ELF-1 (cell line): ENCODE measurements around the gene CDK17.
"Not testable (repeated sequence)": the region's sequence is repeated elsewhere in the genome, so short reads cannot be mapped to it uniquely, and the experiment has no call there.

Experiments
- DNase-seq: peaks from one replicate; pipeline ENCODE4 v3.0.0-alpha.2; 2016; ENCODE audit warnings: low read depth, low spot score

Gene CDK17

DNA sequence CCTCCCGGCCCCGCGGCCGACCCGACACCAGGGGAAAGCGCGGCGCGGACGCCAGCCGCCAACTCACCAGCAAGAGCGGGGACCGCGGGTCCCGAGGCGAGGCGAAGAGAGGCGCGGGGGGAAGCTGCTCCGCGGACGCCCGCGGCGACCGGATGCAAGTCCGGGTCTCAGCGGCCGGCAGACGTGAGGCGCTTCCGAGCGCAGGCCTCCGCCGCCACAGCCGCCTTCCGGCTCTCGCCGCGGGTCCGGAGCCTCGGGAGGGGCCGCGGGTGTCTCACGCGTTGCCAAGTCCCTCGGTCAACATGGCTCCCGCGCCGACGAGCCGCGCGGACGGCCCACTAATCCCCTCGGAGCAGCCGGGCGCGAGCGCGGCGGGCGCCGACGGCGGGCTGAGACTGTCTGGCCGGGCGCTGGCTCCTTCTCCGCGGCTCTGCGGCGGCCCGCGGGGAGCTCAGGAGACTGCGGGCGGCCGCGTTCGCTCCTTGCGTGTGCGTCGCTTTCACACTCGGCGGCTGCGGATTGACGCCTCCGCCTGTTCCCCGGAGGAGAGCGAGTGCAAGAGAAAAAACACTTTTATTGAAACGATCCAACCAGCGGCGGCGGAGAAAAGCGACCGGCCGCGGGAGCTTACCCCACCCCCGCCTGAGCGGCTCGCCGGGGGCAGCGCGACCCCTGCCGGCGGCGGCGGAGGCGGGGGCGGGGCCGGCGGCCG, at the start of gene CDK17:
CDK17 (minus strand) TSS at position 521 of the 712 bp plus-strand sequence. CDS start 65,603 bp downstream, outside the sequence.
- peak; percentile 87 for DNase-seq

DNA sequence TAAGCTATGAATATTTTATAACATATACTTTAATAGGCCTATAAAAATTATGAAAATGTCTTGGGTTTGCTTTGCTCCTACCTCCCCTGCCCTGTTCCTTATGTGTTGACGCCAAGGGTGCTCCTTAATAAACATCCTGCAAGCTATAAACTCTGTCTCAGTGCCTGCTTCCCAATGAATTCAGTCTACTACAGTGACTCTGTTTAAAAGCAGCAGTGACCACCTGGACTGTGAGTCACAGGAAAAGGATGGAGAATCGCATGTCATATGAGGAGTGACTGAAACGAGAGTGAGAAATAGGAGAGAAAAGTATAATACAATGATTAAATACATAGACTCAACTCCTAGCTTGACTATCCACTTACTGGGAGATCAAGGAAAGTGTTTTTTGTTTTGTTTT, 48.1 kb upstream of the CDK17 start:
- no peak for DNase-seq

GRCh38 chr12:96447256-96447655, 47.0 kb upstream of the CDK17 start:
- no peak for DNase-seq

DNA sequence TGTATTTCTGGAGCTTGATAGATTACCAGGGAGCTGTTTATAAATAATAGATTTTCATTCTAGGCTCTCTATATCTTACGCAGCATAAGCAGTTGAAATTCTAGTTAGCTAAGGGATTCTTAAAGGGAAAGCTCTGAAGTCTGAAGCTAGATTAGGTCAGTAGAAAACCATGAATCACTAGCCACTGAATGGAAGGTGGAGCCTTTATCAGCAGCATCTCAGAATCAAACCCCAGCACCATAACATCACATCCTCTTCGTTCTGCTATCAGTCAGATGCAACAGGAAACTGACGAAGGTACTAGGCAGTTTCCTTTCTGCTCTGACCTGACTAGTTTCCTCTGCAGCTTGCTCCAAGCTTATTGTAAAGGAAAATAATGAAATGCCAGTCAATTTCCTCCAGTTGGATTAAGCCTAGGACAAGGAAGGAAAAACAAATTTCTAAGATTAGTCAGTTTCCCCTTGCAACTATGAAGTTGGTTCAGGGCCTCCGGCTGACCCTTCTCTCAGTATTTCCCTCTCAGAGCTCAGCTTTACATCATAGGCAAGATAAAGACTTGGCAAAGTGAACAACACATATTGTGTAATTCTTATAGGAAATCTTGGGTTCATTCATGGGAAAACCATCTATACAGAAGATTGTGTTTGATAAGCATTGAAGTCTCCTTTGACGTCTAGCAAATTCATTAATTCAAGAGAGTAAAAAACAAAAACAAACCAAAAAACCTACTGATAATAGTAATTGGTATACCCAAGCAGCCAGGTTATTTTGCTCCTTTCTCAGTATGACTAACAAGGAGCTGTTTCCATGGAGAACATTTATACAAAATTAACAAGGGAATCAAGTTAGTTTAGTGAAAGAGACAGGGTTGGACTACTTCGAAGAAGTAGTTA, 45.7 kb upstream of the CDK17 start:
- DNase-seq, result no peak

GRCh38 chr12:96444399-96444798, 44.2 kb upstream of the CDK17 start:
- DNase-seq, result no peak

DNA sequence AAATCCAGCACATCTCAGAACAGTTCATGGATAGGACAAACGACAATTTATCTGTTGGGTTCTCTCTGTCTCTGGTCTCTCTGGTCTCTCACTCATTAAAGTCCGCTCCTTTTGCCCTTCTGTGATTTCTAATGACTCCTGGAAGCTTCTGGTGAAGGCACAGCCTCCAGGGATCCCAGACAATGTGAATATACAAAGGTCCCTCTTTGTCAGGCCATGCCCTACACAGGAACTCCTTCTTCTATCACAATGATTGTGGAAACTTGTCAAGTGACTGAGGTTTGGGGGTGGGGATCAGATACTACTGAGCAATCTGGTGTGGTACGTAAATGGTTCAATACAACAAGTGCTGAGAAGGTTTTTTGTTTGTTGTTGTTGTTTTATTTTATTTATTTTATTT, 42.7 kb upstream of the CDK17 start:
- no peak for DNase-seq

DNA sequence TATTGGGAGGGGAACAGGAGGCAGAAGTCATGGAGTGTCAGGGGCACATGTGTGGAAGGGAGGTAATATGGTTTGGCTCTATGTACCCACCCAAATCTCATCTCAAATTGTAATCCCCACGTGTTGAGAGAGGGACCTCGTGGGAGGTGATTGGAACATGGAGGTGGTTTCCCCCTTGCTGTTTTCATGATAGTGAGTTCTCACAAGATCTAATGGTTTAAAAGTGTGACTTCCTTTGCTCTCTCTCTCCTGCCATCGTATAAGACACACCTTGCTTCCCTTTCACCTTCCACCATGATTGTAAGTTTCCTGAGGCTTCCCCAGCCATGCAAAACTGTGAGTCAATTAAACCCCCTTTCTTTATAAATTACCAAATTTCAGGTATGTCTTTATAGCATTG, 41.6 kb upstream of the CDK17 start:
- DNase-seq, result no peak

DNA sequence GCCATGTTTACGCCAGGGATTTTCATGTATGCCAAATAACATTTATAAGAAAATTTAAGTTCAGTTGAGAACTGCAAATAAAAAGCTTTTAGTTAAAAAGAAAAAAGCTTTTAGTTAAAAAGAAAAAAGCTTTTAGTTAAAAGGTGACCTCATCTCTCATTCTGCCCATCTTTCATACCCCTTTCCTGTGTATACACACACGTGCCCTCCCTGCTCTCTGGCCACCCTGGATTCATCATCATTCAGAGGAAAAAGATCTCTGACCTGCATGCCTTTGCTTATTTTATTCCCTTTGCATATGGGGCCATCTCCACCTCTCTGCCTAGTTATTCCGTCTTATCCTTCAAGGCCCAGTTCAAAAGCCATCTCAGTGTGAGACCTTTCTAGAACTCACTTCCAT, 38.1 kb upstream of the CDK17 start:
- DNase-seq, result no peak

- no peak for DNase-seq
Measured at GRCh38 chr12:96437171-96437445, 36.9 kb upstream of the CDK17 start.

GRCh38 chr12:96436366-96437170, 36.3 kb upstream of the CDK17 start:
- DNase-seq, result no peak

- DNase-seq, result no peak
Measured at GRCh38 chr12:96434107-96434506, 33.9 kb upstream of the CDK17 start.

GRCh38 chr12:96432496-96433321, 32.5 kb upstream of the CDK17 start:
- not testable (repeated sequence) for DNase-seq

DNA sequence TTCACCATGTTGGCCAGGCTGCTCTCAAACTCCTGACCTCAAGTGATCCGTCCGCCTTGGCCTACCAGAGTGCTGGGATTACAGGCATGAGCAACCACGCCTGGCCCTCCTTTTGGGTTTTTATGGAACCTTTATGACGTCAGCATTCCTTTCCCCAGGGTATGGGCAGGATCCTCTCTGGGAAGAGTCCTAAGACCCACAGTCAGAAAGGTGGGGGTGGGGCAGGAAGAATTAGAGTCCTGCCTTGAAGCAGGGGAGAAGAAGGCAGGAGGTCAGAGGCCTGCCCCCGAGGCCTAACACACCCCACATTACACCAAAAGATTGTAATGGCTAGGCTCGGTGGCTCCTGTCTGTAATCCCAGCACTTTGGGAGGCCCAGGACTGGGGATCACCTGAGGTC, 30.8 kb upstream of the CDK17 start:
- peak; percentile 90 for DNase-seq

DNA sequence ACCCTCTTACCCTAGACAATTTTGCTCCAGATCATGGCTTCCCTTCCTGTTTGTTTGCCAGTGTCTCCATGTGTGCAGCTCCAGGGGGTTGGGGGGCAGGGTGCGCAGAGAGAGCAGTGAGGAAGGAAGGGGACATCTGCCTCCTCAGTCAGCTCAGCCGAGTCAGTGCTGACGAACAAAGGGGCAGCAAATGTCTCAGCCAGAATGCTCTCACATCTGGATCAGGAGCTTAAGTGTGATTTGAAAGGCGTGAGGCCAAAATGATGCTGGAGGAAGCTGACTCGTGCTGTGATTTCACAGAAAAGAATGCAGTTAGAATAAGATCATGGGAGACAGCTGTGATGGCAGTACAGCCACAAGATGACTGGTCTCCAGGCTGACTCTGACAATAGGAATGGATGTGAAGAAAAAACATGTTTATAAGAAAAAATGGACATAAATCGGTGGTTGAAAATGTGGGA, 27.1 kb upstream of the CDK17 start:
- peak; percentile 65 for DNase-seq

GRCh38 chr12:96425951-96426350, 25.7 kb upstream of the CDK17 start:
- DNase-seq, result no peak

- DNase-seq, result no peak
Measured at GRCh38 chr12:96425321-96425720, 25.1 kb upstream of the CDK17 start.

DNA sequence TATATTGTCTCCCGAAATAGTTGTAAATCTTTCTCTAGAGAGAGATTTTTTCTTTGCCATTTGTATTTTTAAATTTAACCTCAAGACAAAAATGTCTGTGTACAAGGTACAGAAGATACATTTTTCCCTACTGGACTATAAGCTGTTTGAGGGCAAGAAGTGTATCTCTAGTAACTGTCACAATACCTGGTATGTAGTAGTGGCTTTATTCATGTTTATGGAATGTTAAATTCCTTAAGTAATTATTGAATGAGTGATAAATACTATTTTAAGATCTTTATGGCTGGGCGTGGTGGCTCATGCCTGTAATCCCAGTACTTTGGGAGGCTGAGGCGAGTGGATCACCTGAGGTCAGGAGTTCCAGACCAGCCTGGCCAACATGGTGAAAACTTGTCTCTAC, 24.4 kb upstream of the CDK17 start:
- DNase-seq, result no peak

- DNase-seq, result no peak
Measured at GRCh38 chr12:96422192-96422591, 22.0 kb upstream of the CDK17 start.

DNA sequence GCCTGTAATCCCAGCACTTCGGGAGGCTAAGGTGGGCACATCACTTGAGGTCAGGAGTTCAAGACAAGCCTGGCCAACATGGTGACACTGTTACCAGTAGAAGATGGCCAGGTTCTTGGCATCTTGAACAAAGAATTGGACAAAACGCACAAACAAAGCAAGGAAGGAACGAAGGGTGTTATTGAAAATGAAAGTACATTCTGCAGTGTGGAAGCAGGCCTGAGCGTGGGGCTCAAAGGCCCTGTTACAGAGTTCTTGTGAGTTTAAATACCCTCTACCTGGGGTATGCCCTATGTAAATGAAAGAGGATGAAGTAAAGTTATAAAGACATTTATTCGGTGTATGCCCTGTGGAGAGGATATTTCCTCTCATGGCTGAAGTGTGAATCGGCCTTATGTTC, 20.8 kb upstream of the CDK17 start:
- DNase-seq, result no peak

GRCh38 chr12:96420277-96420835, 20.1 kb upstream of the CDK17 start:
- no peak for DNase-seq
